ENCODE data around the gene MYL12B. TPM values are rescaled to one million over a fixed set of nuclear protein-coding genes. Genes with fewer than 3 reads are reported as not detected.
A peak's percentile ranks its signal among the peaks of the same experiment; 100 is the strongest.
"Not testable (repeated sequence)": the region's sequence is repeated elsewhere in the genome, so short reads cannot be mapped to it uniquely, and the experiment has no call there.

The MYL12B gene
- total RNA-seq, 1 donor from 2014 or later: 211 TPM

DNA sequence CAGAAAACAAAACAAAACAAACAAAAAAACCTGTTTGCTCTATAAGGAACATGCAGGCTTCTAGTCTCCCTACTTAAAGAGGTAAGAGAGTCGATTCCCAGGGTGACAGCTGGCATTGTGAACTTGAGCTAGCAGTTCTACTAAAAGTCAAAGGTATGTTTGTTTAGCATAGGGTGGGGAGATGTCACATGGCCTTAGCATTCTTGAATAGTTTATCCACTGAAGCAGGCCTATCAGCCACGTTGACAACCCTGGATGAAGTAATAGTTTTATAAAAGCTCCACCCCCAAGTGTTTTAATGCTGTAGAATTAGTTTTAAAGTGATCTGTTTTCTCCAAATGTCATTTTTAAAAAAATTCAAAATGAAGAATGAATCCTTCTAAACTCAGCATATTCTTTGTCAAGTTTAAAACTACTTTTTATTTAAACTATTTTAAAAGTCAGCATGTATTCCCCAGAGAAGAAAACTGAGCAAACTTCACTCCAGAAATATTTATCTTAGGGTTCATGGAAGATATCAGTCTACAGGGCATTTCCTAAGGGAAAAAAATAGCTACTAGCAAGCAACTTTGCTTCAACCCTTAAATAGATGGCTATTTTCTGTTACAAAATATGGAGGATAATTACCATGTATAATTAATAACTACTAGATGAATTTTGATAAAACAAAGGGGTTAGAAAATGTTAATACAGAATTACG is 43.8 kb upstream of the MYL12B start:
- DNase-seq (ENCODE audit: extremely low spot score, unreplicated experiment): no peak
- no peaks in the 10 kb centered on the region for H3K27me3 Mint-ChIP-seq
- peak overlapping the region; percentile 37 for H3K4me3 Mint-ChIP-seq
- no peak for TF ChIP-seq CTCF (conservative IDR thresholded peaks at IDR 0.05)
- H3K27ac Mint-ChIP-seq: peak overlapping the region; percentile 47
- H3K4me1 Mint-ChIP-seq (ENCODE audit: unreplicated experiment): peaks cover 34% of the 10 kb centered on the region
- no peaks in the 10 kb centered on the region for H3K36me3 Mint-ChIP-seq
- peaks cover 4% of the 10 kb centered on the region for H3K9me3 Mint-ChIP-seq

GRCh38 chr18:3218819-3219218 is 43.1 kb upstream of the MYL12B start:
- peaks cover 34% of the 10 kb centered on the region for H3K4me1 Mint-ChIP-seq (ENCODE audit: unreplicated experiment)
- no peak overlapping the region for H3K27ac Mint-ChIP-seq
- TF ChIP-seq CTCF (conservative IDR thresholded peaks at IDR 0.05): no peak
- no peaks in the 10 kb centered on the region for H3K27me3 Mint-ChIP-seq
- peak overlapping the region; percentile 42 for H3K4me3 Mint-ChIP-seq
- peaks cover 4% of the 10 kb centered on the region for H3K9me3 Mint-ChIP-seq
- DNase-seq (ENCODE audit: extremely low spot score, unreplicated experiment): no peak
- no peaks in the 10 kb centered on the region for H3K36me3 Mint-ChIP-seq

- DNase-seq (ENCODE audit: extremely low spot score, unreplicated experiment): no peak
- no peak overlapping the region for H3K4me3 Mint-ChIP-seq
- TF ChIP-seq CTCF (conservative IDR thresholded peaks at IDR 0.05): no peak
- no peak overlapping the region for H3K27ac Mint-ChIP-seq
- peaks cover 4% of the 10 kb centered on the region for H3K9me3 Mint-ChIP-seq
- no peaks in the 10 kb centered on the region for H3K27me3 Mint-ChIP-seq
- peaks cover 34% of the 10 kb centered on the region for H3K4me1 Mint-ChIP-seq (ENCODE audit: unreplicated experiment)
- H3K36me3 Mint-ChIP-seq: no peaks in the 10 kb centered on the region
Observed at GRCh38 chr18:3219241-3219630, 42.7 kb upstream of the MYL12B start.

GRCh38 chr18:3219631-3220335 is 42.1 kb upstream of the MYL12B start, which contains the start of gene MYOM1:
Gene MYOM1 (minus strand): TSS chr18:3219968. CDS start chr18:3215223, 4,745 bp downstream.
- peak within 1 kb of the TSS; percentile 10 for H3K27ac Mint-ChIP-seq
- H3K4me3 Mint-ChIP-seq: peak within 1 kb of the TSS; percentile 42
- no peak for DNase-seq (ENCODE audit: extremely low spot score, unreplicated experiment)
- no peaks in the 10 kb centered on the region for H3K36me3 Mint-ChIP-seq
- no peaks in the 10 kb centered on the region for H3K27me3 Mint-ChIP-seq
- H3K4me1 Mint-ChIP-seq (ENCODE audit: unreplicated experiment): peaks cover 34% of the 10 kb centered on the region
- H3K9me3 Mint-ChIP-seq: peaks cover 4% of the 10 kb centered on the region
- no peak for TF ChIP-seq CTCF (conservative IDR thresholded peaks at IDR 0.05)

- H3K27ac Mint-ChIP-seq; H3K27me3 Mint-ChIP-seq; H3K36me3 Mint-ChIP-seq; H3K9me3 Mint-ChIP-seq; DNase-seq (ENCODE audit: extremely low spot score, unreplicated experiment); H3K4me3 Mint-ChIP-seq: not testable (repeated sequence)
- peaks cover 37% of the 10 kb centered on the region for H3K4me1 Mint-ChIP-seq (ENCODE audit: unreplicated experiment)
Observed at GRCh38 chr18:3220868-3221267, 41.1 kb upstream of the MYL12B start.

- H3K9me3 Mint-ChIP-seq: peaks cover 4% of the 10 kb centered on the region
- no peak overlapping the region for H3K4me3 Mint-ChIP-seq
- H3K36me3 Mint-ChIP-seq: no peaks in the 10 kb centered on the region
- no peak for DNase-seq (ENCODE audit: extremely low spot score, unreplicated experiment)
- no peak for TF ChIP-seq CTCF (conservative IDR thresholded peaks at IDR 0.05)
- H3K27ac Mint-ChIP-seq: no peak overlapping the region
- peaks cover 40% of the 10 kb centered on the region for H3K4me1 Mint-ChIP-seq (ENCODE audit: unreplicated experiment)
- H3K27me3 Mint-ChIP-seq: peaks cover 6% of the 10 kb centered on the region
Observed at GRCh38 chr18:3221496-3221895, 40.4 kb upstream of the MYL12B start.
